ENCODE data around the gene TRAF7.
"Not testable (repeated sequence)": the region's sequence is repeated elsewhere in the genome, so short reads cannot be mapped to it uniquely, and the experiment has no call there.

The TRAF7 gene

DNA sequence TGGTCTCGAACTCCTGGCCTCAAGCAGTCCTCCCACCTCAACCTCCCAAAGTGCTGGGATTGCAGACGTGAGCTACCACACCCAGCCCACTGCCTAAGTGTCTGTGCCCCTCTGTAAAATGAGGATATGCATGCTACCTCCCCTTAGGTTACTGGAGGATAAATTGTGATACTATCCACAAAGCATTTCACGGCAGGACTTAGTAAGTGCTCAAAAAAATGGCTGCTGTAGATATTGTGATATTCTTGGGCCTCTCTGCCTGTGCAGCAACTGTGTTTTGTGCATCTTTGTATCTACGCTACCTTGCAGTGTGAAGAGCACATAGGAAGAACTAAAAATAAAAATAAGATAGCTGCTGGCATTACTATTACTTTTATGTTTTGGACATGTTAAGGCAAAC is 42.7 kb downstream of the TRAF7 start:
- Histone ChIP-seq H3K27me3 (ENCODE audit: control insufficient read depth in 5 of 5, insufficient read depth in 4 of 5, low read length in 5 of 5) (peaks cover 29 to 46% (median 35%) of the 10 kb centered on the region in 5 donors), H3K4me1 (ENCODE audit: control insufficient read depth in 5 of 5, insufficient read depth in 5 of 5, low read length in 5 of 5) (peaks cover 0 to 10% (median 6%) of the 10 kb centered on the region in 5 donors)

GRCh38 chr16:2199095-2199494 is 43.5 kb downstream of the TRAF7 start:
- H3K27ac ChIP-seq (ENCODE audit: low read depth, low read length): no peak overlapping the region
- no peak overlapping the region for H3K4me3 ChIP-seq (ENCODE audit: low read depth in 1 of 5, low read length in 5 of 5)
- peaks cover 25 to 39% (median 29%) of the 10 kb centered on the region in 5 donors for H3K27me3 ChIP-seq (ENCODE audit: control insufficient read depth in 5 of 5, insufficient read depth in 4 of 5, low read length in 5 of 5)
- no peak overlapping the region for H3K9ac ChIP-seq (ENCODE audit: low read length in 5 of 5)
- H3K9me3 ChIP-seq (ENCODE audit: control insufficient read depth in 5 of 5, low read length in 5 of 5): no peaks in the 10 kb centered on the region
- H3K36me3 ChIP-seq (ENCODE audit: control insufficient read depth in 5 of 5, insufficient read depth in 5 of 5, low read length in 5 of 5): no peaks in the 10 kb centered on the region
- H3K4me1 ChIP-seq (ENCODE audit: control insufficient read depth in 5 of 5, insufficient read depth in 5 of 5, low read length in 5 of 5): peaks cover 0 to 10% (median 6%) of the 10 kb centered on the region in 5 donors

More for the DNA sequence above, 42.7 kb downstream of the TRAF7 start:
- H3K9me3 ChIP-seq (ENCODE audit: control insufficient read depth in 5 of 5, low read length in 5 of 5): no peaks in the 10 kb centered on the region
- no peaks in the 10 kb centered on the region for H3K36me3 ChIP-seq (ENCODE audit: control insufficient read depth in 5 of 5, insufficient read depth in 5 of 5, low read length in 5 of 5)
- H3K27ac ChIP-seq (ENCODE audit: low read depth, low read length): no peak overlapping the region
- H3K4me3 ChIP-seq (ENCODE audit: low read depth in 1 of 5, low read length in 5 of 5): no peak overlapping the region
- no peak overlapping the region for H3K9ac ChIP-seq (ENCODE audit: low read length in 5 of 5)

DNA sequence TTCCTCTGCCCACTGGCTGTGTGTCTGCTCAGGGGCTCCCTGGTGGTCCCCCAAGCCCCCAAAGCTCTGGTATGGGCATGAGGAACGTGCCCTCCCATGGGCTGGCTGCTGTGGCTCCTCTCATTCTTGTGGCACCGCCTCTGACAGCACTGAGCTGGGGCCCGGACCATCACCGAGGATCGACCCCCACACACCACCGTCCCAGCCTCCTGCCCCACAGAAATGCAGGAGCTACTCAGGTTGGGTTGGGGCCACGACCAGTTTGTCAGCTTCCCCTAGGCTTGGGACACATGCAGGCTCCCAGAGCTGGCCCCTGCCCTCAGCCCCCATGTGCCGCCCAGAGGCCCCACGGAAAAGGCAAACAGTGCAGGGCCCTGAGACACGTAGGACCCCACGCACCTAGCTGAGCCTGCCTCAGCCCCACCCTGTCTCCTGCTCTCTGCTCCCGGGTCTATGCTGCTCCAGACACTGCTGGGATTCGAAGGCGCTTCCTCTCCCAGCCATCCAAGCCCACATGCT is 44.1 kb downstream of the TRAF7 start:
- no peak overlapping the region for H3K27ac ChIP-seq (ENCODE audit: low read depth, low read length)
- H3K36me3 ChIP-seq (ENCODE audit: control insufficient read depth in 5 of 5, insufficient read depth in 5 of 5, low read length in 5 of 5): no peaks in the 10 kb centered on the region
- H3K4me3 ChIP-seq (ENCODE audit: low read depth in 1 of 5, low read length in 5 of 5): no peak overlapping the region
- no peaks in the 10 kb centered on the region for H3K9me3 ChIP-seq (ENCODE audit: control insufficient read depth in 5 of 5, low read length in 5 of 5)
- H3K9ac ChIP-seq (ENCODE audit: low read length in 5 of 5): no peak overlapping the region
- peaks cover 22 to 33% (median 23%) of the 10 kb centered on the region in 5 donors for H3K27me3 ChIP-seq (ENCODE audit: control insufficient read depth in 5 of 5, insufficient read depth in 4 of 5, low read length in 5 of 5)
- H3K4me1 ChIP-seq (ENCODE audit: control insufficient read depth in 5 of 5, insufficient read depth in 5 of 5, low read length in 5 of 5): peaks cover under 1 to 13% (median 8%) of the 10 kb centered on the region in 5 donors

DNA sequence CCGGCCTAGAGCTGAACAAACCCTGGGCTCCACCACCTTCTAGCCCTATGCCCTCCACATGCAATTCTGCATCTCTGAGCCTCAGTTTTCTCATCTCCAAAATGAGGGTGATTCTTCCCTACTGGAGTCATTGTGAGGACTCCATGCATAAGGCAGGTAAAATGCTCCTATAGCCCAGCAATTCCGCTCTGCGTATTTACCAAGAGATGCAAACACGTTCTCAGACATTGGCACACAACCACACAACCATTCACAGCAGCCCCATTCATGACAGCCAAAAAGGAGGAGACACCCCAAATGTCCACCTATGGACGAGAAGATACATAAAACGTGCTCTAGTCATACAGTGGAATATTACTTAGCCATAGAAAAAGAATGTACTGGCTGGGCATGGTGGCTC is 44.7 kb downstream of the TRAF7 start:
- H3K27me3 ChIP-seq (ENCODE audit: control insufficient read depth in 5 of 5, insufficient read depth in 4 of 5, low read length in 5 of 5): peaks cover 16 to 27% (median 17%) of the 10 kb centered on the region in 5 donors
- no peaks in the 10 kb centered on the region for H3K9me3 ChIP-seq (ENCODE audit: control insufficient read depth in 5 of 5, low read length in 5 of 5)
- no peak overlapping the region for H3K9ac ChIP-seq (ENCODE audit: low read length in 5 of 5)
- peaks cover 2 to 16% (median 10%) of the 10 kb centered on the region in 5 donors for H3K4me1 ChIP-seq (ENCODE audit: control insufficient read depth in 5 of 5, insufficient read depth in 5 of 5, low read length in 5 of 5)
- no peak overlapping the region for H3K27ac ChIP-seq (ENCODE audit: low read depth, low read length)
- H3K36me3 ChIP-seq (ENCODE audit: control insufficient read depth in 5 of 5, insufficient read depth in 5 of 5, low read length in 5 of 5): no peaks in the 10 kb centered on the region
- no peak overlapping the region for H3K4me3 ChIP-seq (ENCODE audit: low read depth in 1 of 5, low read length in 5 of 5)

DNA sequence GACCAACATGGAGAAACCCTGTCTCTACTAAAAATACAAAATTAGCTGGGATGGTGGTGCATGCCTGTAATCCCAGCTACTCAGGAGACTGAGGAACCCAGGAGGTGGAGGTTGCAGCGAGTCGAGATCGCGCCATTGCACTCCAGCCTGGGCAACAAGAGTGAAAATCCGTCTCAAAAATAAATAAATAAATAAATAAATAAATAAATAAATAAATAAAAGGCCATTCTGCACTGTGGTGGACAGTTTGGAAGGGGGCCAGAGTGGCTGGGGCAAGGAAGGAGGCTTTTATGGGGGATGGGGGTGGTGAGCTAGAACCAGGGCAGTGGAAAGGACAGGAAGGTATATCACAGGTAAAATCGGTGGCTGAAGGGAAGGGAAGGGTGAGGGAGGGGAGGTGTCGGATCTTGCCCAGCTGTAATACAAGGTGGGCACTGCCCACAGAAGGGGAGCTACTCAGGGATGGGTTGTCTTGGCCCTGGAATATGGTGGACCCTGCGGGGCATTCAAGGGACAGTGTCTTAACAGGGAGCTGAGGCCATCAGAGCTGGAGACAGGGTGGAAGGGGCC is 47.6 kb downstream of the TRAF7 start:
- H3K9ac ChIP-seq (ENCODE audit: low read length in 5 of 5); H3K27ac ChIP-seq (ENCODE audit: low read depth, low read length); H3K9me3 ChIP-seq (ENCODE audit: control insufficient read depth in 5 of 5, low read length in 5 of 5); H3K27me3 ChIP-seq (ENCODE audit: control insufficient read depth in 5 of 5, insufficient read depth in 4 of 5, low read length in 5 of 5); H3K4me3 ChIP-seq (ENCODE audit: low read depth in 1 of 5, low read length in 5 of 5): not testable (repeated sequence)
- peaks cover 6 to 22% (median 21%) of the 10 kb centered on the region in 5 donors for H3K4me1 ChIP-seq (ENCODE audit: control insufficient read depth in 5 of 5, insufficient read depth in 5 of 5, low read length in 5 of 5)
- H3K36me3 ChIP-seq (ENCODE audit: control insufficient read depth in 5 of 5, insufficient read depth in 5 of 5, low read length in 5 of 5): peaks cover 0 to 16% (median 12%) of the 10 kb centered on the region in 5 donors

- H3K9me3 ChIP-seq (ENCODE audit: control insufficient read depth in 5 of 5, low read length in 5 of 5): no peaks in the 10 kb centered on the region
- no peaks in the 10 kb centered on the region for H3K27me3 ChIP-seq (ENCODE audit: control insufficient read depth in 5 of 5, insufficient read depth in 4 of 5, low read length in 5 of 5)
- H3K9ac ChIP-seq (ENCODE audit: low read length in 5 of 5): peak overlapping the region in 4 of 5 donors; percentile 59 to 95 (median 94)
- H3K36me3 ChIP-seq (ENCODE audit: control insufficient read depth in 5 of 5, insufficient read depth in 5 of 5, low read length in 5 of 5): peaks cover 0 to 30% (median 24%) of the 10 kb centered on the region in 5 donors
- H3K4me1 ChIP-seq (ENCODE audit: control insufficient read depth in 5 of 5, insufficient read depth in 5 of 5, low read length in 5 of 5): peaks cover 6 to 22% (median 21%) of the 10 kb centered on the region in 5 donors
- H3K27ac ChIP-seq (ENCODE audit: low read depth, low read length): peak overlapping the region; percentile 84
- peak overlapping the region; percentile 48 to 98 (median 91) for H3K4me3 ChIP-seq (ENCODE audit: low read depth in 1 of 5, low read length in 5 of 5)
These were observed 49.0 kb downstream of the TRAF7 start for GRCh38 chr16:2204416-2205103.

DNA sequence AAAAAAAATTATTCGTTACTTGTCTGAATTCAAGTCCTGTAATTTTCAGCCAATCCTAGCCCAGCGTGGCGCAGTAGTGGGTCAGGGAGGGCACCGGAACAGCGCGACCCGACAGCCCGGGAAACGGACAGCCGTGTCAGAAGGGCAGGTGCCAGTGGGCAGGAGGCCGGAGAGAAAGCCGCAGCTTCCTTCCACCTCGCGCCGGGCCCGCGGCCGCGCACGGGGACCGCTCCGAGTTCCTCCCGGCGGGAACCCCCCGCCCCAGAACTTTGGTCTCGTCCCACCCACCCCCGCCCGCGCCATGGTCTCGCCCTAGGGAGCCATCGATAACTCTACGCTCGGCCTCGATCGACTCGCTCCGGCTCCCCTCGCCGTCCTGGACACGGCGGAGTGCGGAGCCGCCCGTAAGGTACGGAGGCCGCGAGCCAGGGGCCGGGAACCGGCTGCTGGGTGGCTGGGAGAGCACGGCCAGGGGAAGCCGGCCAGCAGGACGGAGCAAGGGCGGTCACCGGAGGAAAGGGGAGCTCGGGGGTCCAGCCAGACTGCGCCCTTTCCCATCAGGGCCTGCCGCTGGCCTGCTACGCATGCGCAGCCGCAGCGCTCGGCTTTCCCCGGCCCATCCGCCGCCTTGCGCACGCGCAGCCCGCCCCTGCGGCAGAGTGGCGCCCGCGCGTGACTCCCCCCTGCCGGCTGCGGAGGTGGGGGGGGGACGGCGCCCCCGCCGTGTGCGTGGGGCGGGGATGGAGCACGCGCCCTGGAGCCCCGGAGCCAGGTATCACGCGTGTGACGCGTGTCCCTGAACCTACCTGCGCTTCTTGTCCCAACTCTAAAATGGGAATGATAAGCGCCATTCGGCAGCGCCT is 49.8 kb downstream of the TRAF7 start, which contains the start of gene MLST8:
MLST8 (plus strand) TSS at position 351 of the 863 bp plus-strand sequence. CDS start 632 bp downstream, outside the sequence.
- peak within 1 kb of the TSS; percentile 84 for H3K27ac ChIP-seq (ENCODE audit: low read depth, low read length)
- H3K27me3 ChIP-seq (ENCODE audit: control insufficient read depth in 5 of 5, insufficient read depth in 4 of 5, low read length in 5 of 5): no peaks in the 10 kb centered on the region
- peak within 1 kb of the TSS; percentile 66 to 98 (median 91) for H3K4me3 ChIP-seq (ENCODE audit: low read depth in 1 of 5, low read length in 5 of 5)
- no peaks in the 10 kb centered on the region for H3K9me3 ChIP-seq (ENCODE audit: control insufficient read depth in 5 of 5, low read length in 5 of 5)
- peak within 1 kb of the TSS in 4 of 5 donors; percentile 88 to 95 (median 94) for H3K9ac ChIP-seq (ENCODE audit: low read length in 5 of 5)
- H3K36me3 ChIP-seq (ENCODE audit: control insufficient read depth in 5 of 5, insufficient read depth in 5 of 5, low read length in 5 of 5): peaks cover 0 to 37% (median 31%) of the 10 kb centered on the region in 5 donors
- peaks cover 6 to 22% (median 21%) of the 10 kb centered on the region in 5 donors for H3K4me1 ChIP-seq (ENCODE audit: control insufficient read depth in 5 of 5, insufficient read depth in 5 of 5, low read length in 5 of 5)

GRCh38 chr16:2205967-2206313 is 50.4 kb downstream of the TRAF7 start:
- Histone ChIP-seq H3K4me1 (ENCODE audit: control insufficient read depth in 5 of 5, insufficient read depth in 5 of 5, low read length in 5 of 5) (peaks cover 6 to 22% (median 21%) of the 10 kb centered on the region in 5 donors), H3K9me3 (ENCODE audit: control insufficient read depth in 5 of 5, low read length in 5 of 5) (no peaks in the 10 kb centered on the region)

DNA sequence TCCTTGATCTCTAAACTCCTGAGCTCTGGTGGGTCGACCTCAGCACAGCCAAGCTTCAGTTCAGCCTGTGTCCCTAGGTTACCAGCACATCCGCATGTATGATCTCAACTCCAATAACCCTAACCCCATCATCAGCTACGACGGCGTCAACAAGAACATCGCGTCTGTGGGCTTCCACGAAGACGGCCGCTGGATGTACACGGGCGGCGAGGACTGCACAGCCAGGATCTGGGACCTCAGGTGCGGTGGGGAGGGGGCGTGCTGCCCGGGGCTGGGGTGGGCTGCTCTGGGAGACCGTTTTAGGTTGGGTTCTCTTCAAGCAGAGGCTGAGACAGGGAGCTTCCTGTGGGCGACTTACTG is 50.8 kb downstream of the TRAF7 start:
- Histone ChIP-seq H3K4me3 (ENCODE audit: low read depth in 1 of 5, low read length in 5 of 5) (peak overlapping the region; percentile 57 to 98 (median 91)), H3K36me3 (ENCODE audit: control insufficient read depth in 5 of 5, insufficient read depth in 5 of 5, low read length in 5 of 5) (peaks cover 0 to 40% (median 31%) of the 10 kb centered on the region in 5 donors), H3K27ac (ENCODE audit: low read depth, low read length) (no peak overlapping the region), H3K9ac (ENCODE audit: low read length in 5 of 5) (peak overlapping the region in 3 of 5 donors; percentile 56 to 95 (median 93)), H3K27me3 (ENCODE audit: control insufficient read depth in 5 of 5, insufficient read depth in 4 of 5, low read length in 5 of 5) (no peaks in the 10 kb centered on the region), H3K9me3 (ENCODE audit: control insufficient read depth in 5 of 5, low read length in 5 of 5) (no peaks in the 10 kb centered on the region), H3K4me1 (ENCODE audit: control insufficient read depth in 5 of 5, insufficient read depth in 5 of 5, low read length in 5 of 5) (peaks cover 6 to 22% (median 21%) of the 10 kb centered on the region in 5 donors)

More at GRCh38 chr16:2205967-2206313, 50.4 kb downstream of the TRAF7 start:
- peak overlapping the region; percentile 84 for H3K27ac ChIP-seq (ENCODE audit: low read depth, low read length)
- H3K9ac ChIP-seq (ENCODE audit: low read length in 5 of 5): peak overlapping the region in 4 of 5 donors; percentile 56 to 95 (median 94)
- H3K27me3 ChIP-seq (ENCODE audit: control insufficient read depth in 5 of 5, insufficient read depth in 4 of 5, low read length in 5 of 5): no peaks in the 10 kb centered on the region
- H3K4me3 ChIP-seq (ENCODE audit: low read depth in 1 of 5, low read length in 5 of 5): peak overlapping the region; percentile 66 to 98 (median 91)
- H3K36me3 ChIP-seq (ENCODE audit: control insufficient read depth in 5 of 5, insufficient read depth in 5 of 5, low read length in 5 of 5): peaks cover 0 to 40% (median 31%) of the 10 kb centered on the region in 5 donors
